ENCODE results near the gene UNK.
"Not testable (repeated sequence)": the region's sequence is repeated elsewhere in the genome, so short reads cannot be mapped to it uniquely, and the experiment has no call there.

Gene UNK

DNA sequence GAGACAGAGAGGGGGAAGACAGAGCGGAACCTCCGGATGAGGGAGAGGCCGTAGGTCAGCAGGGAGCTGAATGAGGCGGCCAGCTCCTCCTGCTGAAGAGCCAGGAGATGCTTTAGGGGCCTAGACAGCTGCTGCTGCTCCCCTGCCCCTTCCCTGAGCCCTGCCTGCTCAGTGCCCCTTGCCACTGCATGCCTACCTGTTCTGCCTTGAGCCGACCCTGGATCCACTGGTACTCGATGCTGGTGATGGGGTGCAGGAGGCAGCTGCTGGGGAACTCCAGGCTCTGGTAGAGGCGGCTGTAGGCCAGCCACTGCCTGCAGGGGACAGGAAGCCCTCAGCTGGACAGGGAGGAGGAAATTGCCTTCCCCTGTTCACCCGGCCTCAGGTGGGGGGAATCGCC lies 52.0 kb downstream of the UNK start:
- no peak for DNase-seq

DNA sequence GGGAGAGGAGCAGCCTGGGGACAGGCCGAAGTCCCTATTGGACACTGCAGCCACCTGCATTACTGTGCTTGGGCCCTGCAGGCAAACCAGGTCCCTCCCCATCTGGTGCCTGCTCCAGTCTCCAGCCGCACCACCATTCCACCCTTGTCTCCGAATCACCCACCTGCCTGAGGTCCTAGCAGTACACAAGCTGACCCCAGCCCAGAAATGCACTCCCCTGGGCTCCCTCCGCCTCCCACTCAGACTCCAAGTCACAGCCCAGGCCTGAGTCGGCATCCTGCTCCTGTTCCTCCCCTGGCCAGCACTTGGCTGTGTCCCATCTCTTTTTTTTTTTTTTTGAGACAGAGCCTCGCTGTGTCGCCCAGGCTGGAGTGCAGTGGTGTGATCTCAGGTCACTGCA lies 53.3 kb downstream of the UNK start:
- DNase-seq: no peak

DNA sequence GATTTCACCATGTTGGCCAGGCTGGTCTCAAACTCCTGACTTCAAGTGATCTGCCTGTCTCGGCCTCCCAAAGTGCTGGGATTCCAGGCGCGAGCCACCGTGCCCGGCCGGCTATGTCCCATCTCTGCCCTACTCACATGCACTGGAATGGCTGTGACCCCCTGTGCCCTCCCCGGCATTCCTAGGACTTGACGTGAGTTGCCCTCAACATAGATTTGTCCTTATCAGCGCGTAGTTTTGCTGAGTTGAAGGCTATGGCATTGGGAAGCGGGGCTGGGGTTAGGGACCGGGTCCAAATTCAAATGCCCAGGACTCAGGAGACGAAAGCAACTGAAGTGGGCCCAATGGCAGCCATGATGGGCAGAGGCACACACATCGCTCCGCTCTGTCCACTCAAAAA lies 53.8 kb downstream of the UNK start:
- no peak for DNase-seq

DNA sequence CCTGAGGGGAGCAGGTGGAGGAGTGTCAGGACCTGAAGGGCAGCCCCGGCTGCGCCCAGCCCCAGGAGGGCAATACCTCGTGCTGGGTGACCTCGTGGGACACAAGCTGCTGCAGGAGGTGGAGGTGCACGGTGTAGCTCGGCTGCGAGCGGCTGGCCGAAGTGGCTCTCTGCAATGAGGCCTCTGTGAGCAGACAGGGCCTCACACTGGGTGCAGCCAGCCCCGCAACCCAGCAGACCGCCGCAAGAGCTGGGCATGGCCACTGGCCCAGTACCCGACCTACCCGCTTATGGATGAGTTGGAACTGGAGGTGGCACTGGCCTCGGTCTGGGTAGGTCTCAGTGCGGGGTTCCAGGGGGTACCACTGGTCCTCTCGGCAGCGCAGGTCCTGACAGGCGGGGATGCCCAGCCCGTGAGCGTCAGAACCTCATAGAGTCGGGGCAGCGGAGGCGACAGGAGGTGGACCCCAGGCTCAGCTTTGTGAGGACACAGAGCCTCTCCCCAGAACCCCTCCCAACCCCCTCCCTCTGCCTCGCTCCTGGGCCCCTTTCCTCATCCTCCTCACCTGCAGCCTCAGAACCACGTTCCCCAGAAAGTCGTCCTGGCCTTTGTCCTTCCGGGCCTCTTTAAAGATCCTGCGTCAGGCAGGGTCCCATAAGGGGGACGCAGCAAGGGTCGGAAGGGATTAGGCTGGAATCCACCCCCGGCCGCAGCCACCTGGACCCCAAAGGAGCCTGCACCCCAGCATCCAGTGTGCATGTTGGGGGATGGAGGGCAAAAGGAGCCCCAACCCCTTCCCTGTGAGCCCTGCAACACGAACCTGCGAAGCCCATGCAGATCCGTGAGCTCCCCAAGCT lies 55.6 kb downstream of the UNK start:
- DNase-seq: no peak

DNA sequence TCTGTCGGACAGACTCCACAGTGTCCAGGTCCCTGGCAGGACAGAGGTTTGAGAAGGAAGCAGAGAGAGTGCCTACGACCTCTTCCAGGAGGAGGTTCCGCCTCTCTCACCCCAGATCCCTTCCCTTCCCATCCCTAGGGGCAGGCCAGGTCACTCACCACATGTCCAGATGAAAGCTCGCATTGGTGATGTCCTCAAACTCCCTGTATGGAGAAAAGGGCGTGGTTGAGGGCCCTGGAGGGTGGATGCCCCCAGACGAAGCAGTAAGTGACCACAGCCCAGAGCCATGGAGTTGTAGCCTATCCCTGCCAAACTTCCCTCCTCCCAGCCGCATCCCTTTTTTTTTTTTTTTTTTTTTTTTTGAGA lies 56.2 kb downstream of the UNK start:
- DNase-seq: no peak

DNA sequence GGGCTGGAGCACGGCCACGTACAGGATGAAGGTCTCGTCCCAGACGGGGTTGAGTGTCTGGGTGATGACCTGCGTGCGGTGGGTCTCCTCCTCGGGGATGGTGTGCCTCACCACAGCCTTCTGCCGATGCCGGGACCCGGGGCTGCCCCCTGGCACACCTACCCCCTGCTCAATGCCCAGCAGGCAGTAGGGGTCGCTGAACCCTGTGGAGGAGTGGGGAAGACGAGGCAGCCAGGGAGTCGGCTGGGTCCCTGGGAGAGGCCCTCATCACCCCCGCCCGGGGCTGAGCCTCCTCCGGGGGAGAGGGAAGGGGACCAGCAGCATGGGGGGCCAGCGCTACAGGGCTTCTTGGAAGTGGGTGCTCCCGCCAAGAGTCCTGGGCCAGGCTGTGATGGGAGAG lies 57.8 kb downstream of the UNK start:
- DNase-seq: no peak

DNA sequence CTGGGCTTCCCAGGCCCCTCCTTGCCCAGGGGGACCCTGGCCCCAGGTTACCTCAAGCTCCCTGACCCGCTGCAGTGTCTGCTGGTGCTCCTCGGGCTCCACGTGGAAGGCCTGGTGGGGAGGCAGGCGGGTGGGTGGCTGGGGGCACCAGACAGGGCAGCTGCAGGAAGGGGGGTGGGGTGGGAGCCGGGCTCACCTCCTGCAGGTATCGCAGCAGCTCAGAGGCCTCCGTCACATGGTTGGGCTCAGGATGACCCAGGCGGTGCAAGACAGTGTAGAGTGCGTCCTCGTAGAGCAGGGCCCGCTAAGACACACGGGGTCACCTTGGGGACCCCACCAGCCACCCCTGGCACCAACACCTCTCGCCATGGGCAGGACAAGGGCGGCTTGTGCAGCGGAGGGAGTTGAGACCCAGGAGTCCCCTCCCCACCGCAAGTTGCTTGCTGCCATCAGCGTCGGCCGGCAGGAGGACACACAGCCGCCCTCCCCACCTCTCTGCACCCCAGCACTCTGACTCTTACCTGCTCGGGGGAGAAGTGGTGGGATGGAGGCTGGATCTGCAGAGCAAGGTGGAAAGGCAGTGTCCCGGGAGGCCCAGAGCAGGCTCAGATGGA lies 58.5 kb downstream of the UNK start:
- DNase-seq: no peak

DNA sequence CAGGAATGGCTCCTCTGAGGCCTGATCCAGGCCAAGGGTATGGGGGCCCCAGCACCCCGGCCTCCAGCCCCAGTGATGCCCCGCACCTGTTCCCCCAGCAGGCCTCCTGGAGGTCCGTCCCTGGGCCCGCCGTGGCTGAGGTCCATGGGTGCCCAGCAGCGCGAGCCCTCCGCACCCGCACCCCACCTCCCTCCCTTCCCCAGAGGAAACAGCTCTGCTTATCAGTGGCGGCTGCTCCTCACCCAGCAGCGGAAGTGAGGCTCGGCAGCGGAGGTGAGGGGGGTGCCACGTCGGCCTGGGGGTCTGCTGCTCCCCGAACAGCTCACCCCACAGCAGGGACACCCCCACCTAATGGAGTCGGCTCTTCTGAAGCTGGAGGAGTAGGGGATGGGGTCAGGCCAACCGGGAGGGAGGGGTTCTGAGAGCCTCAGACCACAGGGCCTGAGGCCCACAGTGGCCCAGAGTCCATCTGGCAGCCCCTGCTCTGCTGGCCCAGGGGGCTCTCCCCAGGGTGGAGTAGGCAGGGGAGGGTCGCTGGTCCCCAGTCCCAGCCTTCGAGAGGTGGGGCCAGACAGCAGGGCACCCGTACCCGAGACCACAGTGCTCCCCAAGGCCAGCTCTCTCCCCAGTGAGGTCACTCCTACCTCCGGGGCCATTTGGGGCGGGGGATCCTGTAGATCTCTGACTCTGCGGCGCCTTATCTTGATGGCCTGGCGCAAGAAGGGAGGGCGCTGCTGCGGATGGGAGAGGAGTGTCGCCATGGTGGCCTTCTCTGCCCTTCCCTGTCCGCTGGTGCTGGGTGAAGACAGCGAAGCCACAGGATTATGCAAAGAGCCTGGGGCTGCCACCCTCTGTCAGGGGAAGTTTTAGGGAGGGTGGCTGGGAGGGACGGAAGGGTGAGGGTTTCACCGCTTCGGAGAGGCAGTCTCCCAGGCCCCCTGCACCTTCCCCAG lies 59.2 kb downstream of the UNK start, which contains the start of gene UNC13D:
UNC13D (minus strand) TSS at position 828 of the 953 bp plus-strand sequence; CDS start at position 761, 67 bp downstream.
- DNase-seq: peak; percentile 85

DNA sequence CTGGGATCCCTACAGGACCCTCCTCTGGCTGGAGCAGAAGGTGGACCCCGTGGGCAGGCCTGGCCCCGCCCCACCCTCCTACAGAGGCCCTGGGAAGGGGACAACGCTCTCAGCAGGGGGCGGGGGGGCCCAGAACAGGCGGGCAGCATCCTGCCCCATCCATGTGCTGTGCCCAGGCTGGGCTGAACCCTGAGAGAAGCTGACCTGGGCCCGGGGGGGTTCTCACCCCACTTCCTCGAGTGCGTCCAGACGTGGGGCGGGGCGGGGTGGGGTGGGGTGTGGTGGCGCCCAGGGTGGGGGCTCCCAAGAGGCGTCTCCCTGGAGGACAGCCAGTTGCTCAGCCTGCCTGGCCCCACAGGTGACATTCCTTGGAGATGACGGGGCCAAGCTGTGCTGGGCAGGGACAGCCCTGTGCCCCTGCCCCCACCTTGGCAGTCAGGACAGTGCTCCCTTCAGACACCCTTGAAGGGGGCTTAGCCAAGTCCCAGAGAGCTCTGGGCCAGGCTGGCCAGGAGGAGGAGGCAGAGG lies 60.0 kb downstream of the UNK start:
- DNase-seq: no peak

DNA sequence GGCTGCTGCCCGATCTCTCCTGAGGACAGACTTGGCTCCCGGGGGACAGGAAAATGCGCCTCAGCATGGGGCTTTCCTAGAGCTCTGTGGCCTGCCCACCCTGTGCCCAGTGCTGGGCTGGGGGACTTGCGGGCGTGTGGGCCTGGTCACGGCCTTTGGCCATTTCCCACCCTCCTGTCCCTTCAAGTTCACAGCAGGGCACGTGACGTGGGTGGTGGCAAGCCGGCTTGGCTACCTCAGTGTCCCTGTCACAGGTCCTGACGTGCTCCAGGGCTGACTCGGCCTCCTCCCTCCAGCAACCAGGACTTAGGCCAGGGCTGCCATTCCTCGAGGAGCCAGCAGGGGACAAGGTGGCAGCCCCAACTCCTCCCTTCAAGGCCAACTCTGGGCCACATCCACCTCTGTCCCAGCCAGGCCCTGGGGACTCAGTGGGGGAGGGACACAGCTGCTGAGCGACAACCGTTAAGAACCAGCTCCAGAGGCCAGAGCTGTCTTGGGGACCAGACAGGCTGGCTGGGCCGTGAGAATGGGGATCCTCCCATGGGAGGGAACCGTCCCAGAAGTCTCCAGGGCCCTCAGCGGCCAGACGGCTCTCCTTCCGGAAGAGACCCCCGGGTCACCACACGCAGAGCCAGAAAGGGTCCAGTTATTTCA lies 60.6 kb downstream of the UNK start:
- DNase-seq: peak; percentile 82

DNA sequence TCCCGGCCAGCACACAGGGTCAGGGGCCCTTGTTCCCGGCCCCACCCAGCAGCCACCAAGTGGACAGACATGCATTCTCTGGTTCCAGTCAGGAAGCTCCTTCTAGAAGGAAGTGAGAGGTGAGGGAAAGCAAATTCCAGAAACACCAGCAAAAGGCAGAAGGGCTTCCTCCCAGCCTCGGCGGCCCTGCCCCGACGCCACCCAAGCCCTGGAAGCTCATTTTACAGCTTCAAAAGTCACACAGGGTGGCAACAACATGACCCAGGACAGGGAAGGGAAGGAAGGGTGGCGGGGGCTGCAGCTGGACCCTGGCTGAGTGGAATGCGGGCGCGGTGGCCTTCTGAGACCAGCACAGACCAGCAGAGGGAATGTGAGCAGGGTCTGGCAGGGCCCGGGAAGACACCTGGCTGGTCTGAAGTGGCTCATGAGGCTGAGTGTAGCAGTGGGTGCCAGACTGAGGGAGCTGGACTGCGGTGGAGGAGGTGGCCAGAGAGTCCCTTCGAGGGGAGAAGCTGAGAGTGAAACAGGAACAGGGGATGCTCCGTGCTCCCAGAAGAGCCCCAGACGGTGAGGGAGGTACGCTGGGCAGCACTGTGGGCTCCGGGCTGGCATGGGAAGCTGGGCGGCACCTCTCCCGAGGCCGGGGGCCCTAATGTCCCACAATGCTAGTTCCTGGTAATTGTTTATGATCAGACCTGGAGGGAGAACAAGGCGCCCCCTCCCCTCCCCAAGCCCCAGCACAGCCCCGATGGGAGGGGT lies 61.5 kb downstream of the UNK start:
- no peak for DNase-seq

DNA sequence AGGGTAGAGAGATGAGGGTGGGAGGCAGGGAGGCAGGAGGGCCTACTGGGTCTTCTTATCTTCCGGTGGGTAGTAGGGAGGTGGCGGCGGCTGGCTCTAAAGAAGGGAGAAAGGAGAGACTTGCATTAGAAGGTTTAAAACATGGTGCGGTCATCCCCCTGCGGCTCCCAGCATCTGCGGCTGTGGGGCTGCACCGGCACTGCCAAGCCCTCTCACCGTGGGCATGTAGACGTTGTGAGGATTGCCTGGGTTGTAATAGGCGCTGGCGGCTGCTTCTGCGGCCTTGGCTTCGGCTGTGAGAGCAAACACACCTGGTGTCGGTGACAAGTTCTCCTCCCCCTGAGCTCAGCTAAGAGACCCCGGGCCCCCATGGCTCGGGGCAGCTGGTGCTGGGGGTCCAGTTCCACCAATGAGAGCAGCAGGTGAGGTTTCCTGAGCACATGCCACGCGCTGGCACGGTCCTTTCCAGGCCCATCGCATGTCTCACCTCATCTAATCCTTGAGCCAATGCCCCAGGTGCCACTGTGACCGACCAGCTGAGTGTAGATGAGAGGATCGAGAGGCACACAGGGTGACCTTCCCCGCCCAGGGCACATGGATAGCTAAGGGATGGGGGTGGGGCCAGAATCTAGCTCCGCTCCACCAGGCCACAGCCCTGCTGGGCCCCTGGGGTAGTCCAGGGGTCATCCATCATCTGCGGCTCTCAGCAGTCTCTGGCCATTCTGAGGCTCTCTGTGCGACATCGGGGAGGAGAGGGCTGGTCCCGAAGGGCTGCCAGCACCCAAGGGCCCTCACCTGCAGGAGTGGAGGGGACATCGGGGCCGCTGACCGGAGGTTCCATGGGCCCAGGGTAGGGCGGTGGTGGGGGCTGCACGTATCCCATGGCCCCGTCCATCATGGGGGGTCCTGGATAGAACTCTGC lies 62.3 kb downstream of the UNK start:
- DNase-seq: no peak

DNA sequence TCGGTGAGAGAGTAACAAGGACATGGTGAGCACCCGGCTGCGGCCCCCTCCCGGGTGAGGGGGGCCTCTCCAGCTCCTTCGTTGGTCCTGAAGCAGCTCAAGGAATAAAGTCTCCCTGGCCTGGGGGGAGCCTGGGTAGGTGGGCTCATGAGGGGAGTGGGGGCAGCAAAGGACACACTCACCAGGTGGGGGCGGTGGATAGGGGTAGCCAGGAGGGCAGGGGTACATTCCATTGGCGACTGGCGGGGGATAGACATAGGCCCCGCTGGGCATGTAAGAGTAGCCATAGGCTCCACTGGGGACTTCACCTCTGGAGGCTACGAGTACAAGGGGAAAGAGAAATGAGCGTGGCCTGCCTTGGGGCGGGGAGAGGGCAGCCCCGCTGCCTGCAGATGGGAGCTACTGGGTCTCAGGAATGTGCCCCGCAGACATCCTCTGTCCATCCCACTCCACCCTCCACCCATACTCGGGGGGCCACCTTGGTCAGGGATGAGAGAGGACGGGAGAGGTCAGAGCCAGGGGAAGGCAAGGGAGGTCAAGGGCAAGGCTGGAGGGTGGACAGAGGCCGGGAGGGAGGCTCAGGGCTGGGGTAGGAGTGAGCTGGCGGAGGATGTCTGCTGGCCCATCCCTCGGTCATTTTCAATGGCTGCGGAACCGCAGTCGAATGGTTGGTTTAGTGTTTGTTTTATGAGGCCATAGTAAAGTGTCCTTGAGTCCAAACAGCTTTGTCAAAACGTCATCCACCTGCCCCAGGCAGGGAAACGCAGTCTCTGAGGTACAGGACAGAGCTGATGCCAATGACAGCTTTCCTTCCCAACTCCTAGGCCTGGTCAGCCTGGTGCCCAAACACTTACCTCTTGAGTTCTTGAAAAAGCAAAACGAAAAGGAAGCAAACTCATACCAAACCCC lies 63.3 kb downstream of the UNK start:
- DNase-seq: no peak

DNA sequence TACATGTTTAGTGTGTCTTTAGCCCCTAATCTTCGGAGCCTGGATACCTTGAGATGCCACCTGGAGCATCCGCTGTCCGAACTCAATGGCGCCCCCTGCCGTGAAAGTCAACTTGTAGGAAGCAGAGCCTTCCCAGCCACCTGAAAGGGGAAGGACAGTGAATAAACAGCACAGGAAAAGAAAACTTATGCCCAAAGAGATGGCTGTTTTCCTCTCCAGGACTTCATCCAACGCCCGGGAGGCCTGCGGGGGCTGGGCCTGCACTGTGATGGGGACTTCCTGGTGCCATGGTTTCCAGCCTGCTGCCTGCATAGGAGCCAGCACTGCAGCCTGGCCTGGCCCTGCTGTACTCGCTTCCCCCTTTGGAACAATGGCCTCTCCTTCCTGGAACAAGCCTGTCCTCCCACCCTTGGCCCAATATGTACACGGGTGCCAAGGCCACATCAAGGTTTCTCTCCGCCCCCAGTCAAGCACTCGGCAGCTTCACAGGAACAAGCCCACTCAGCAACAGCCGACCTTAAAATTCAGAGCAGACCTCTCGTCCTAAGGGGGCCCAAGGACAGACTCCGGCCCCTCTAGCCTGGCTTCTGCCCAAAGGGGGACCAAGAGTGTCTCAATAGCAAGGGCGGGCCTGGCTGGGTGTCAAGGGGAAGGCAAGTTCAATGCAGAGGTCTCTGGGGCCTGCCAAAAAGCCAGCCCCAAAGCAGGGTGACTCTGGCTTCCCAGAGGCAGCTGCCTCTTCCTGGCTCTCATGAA lies 64.1 kb downstream of the UNK start:
- DNase-seq: peak; percentile 92

DNA sequence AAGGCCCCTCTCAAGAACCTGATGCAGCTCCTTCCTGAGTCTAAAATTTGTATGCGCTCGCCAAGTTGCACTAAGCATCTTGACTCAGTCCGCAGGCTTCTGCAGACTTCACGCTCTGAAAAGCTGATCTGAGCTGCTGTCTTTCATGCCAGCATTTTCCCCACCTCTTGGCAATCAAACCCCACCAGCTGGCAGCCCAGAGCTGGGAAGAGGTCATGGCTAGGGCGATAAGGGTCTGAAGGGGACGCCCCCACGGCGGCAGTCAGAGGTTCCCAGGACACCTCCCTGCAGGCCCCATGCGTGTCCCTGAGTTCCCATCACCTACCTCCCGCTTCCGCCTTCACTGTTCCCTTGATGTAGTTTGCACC lies 64.7 kb downstream of the UNK start:
- no peak for DNase-seq

DNA sequence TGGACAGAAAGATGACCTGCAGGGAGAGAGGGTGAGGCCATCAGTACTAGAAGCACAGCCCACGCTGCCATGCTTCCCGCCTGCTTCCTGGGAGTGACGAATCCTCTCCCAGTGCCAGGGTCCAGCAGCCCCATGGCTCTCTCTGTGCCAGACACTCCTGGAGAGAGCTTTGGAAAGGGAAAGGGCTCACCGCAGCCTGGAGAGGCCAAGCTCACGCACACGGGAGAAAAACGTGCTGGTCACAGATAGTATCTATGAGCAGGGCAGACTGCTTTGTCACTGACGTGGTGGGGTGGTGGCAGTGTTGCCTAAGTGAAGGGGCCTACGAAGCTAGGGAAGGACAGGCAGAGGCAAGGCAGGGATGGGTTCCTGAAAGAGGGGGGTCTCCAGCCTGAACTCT lies 65.1 kb downstream of the UNK start:
- DNase-seq: no peak

DNA sequence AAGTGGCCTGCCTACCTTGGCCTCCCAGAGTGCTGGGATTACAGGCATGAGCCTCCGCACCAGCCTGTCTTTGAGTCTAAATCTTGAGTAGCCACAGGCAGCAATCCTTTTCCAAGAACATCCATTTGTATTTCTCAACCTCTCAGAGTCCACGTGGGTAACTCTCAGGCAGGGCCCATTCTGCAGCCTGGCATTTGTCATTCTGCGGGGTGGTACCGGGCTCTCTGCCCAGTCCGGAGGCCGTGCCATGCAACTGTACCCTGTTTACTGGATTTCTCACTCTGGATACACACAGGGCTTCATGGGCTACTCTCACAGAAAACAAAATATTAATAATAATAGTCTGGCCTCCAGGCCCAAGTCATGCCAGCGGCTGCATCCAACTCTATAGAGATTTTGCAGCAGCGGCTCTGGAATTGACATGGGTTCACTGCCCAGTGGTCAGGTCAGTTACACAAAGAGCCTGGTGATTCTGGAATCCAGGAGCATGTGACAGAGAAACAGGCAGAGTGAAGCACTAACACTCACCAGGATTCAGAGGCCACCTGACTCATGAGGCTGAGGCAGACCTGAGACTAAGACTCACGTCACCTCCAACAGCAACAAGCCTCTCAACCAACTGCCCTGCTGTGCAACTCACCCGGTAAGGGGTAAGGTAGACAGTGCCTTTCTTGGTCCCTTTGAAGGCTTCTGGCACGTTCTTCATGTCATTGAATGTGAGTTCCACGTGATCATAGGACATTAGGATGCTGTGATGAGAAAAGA lies 66.5 kb downstream of the UNK start:
- no peak for DNase-seq

DNA sequence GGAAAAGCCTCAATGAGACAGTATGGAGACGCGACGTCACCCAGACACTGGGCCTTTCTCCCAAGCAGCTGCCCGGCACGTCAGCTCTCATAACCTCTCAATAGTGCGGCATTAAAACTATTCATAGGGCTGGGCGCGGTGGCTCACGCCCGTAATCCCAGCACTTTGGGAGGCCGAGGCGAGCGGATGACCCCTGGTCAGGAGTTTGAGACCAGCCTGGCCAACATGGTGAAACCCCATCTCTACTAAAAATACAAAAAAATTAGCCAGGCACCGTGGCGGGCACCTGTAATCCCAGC lies 67.0 kb downstream of the UNK start:
- DNase-seq: not testable (repeated sequence)
